Hepatocyte (in vitro differentiated cells): ENCODE results near the gene FYN. TPM values are rescaled to one million over a fixed set of nuclear protein-coding genes. Genes with fewer than 3 reads are reported as not detected.
"Not testable (repeated sequence)": the region's sequence is repeated elsewhere in the genome, so short reads cannot be mapped to it uniquely, and the experiment has no call there.

Source experiments
- DNase-seq: peaks from one replicate; pipeline ENCODE4 v3.0.0-alpha.2; 2016; ENCODE audit warnings: low spot score
- H2AFZ ChIP-seq: fragments of 200-600 bp; sonication (generic); 2 replicates; pipeline ENCODE4 v1.6.0; 2016; ENCODE audit warnings: antibody characterized with exemption, mild to moderate bottlenecking
- H3K27ac ChIP-seq: fragments of 200-600 bp; sonication (generic); 2 replicates; pipeline ENCODE4 v1.5.1; 2016; ENCODE audit warnings: mild to moderate bottlenecking
- H3K27me3 ChIP-seq: fragments of 200-600 bp; sonication (generic); 2 replicates; pipeline ENCODE4 v1.6.1; 2016
- H3K36me3 ChIP-seq: fragments of 200-600 bp; sonication (generic); replicated peaks from 2 replicates; pipeline ENCODE4 v1.5.1; 2016; ENCODE audit warnings: low read depth; ENCODE audit not compliant: insufficient read depth
- H3K4me1 ChIP-seq: fragments of 200-600 bp; sonication (generic); 2 replicates; pipeline ENCODE4 v1.5.1; 2016; ENCODE audit warnings: mild to moderate bottlenecking, moderate library complexity; ENCODE audit not compliant: insufficient read depth
- H3K4me2 ChIP-seq: fragments of 200-600 bp; sonication (generic); 2 replicates; pipeline ENCODE4 v1.6.0; 2016
- H3K4me3 ChIP-seq: fragments of 200-600 bp; sonication (generic); 2 replicates; pipeline ENCODE4 v1.5.1; 2016; ENCODE audit warnings: mild to moderate bottlenecking
- H3K79me2 ChIP-seq: fragments of 200-600 bp; sonication (generic); 2 replicates; pipeline ENCODE4 v1.6.0; 2017; ENCODE audit warnings: mild to moderate bottlenecking
- H3K9me2 ChIP-seq: fragments of 200-600 bp; sonication (generic); replicated peaks from 2 replicates; pipeline ENCODE4 v1.6.0; 2017; ENCODE audit warnings: mild to moderate bottlenecking; ENCODE audit not compliant: insufficient read depth
- H3K9me3 ChIP-seq: fragments of 200-600 bp; sonication (generic); 2 replicates; pipeline ENCODE4 v1.5.1; 2016; ENCODE audit warnings: low read depth, mild to moderate bottlenecking
- H4K20me1 ChIP-seq: fragments of 200-600 bp; sonication (generic); 2 replicates; pipeline ENCODE4 v1.6.0; 2016; ENCODE audit warnings: mild to moderate bottlenecking; ENCODE audit not compliant: insufficient read depth, poor library complexity, severe bottlenecking
- EZH2 ChIP-seq: fragments of 200-600 bp; sonication (generic); IDR thresholded peaks from 2 replicates; pipeline ENCODE4 v1.6.1; 2016; ENCODE audit warnings: antibody characterized with exemption, mild to moderate bottlenecking, borderline replicate concordance
- EZH2phosphoT487 ChIP-seq: fragments of 200-600 bp; sonication (generic); IDR thresholded peaks from one replicate; pipeline ENCODE4 v1.6.1; 2018; ENCODE audit warnings: antibody characterized with exemption, mild to moderate bottlenecking, low read depth, moderate library complexity; ENCODE audit not compliant: unreplicated experiment, severe bottlenecking
- WGBS: methylation state at CpG from one replicate; pipeline ENCODE4 v1.1.6; 2016; ENCODE audit warnings: low lambda C conversion rate; ENCODE audit errors: missing lambda C conversion rate; 5-methylcytosine and 5-hydroxymethylcytosine counted together
- polyA plus RNA-seq: library from polyadenylated mRNA; unstranded; fragments of >200 nt; fragmentation: Nextera tagmentation; extraction: Ambion mirVana; gene quantifications from 2 replicates; pipeline ENCODE4 v1.2.1, GENCODE V29; 2016
- total RNA-seq: library from RNA; depleted of rRNA; stranded (reverse); fragments of >200 nt; gene quantifications from 2 replicates; pipeline ENCODE4 v1.2.3, GENCODE V29; 2014
- TF ChIP-seq, protein P1 (sequence below): fragments of 200-600 bp; sonication (generic); IDR thresholded peaks from 2 replicates; pipeline ENCODE4 v1.5.1; 2016; ENCODE audit warnings: antibody characterized with exemption, mild to moderate bottlenecking; ENCODE audit not compliant: poor library complexity

FYN gene
- total and polyA plus RNA-seq, 2 experiments from 2014 or later: 40.0 to 70.1 TPM

GRCh38 chr6:111642463-111643158 is 230.6 kb downstream of the FYN start:
- TF ChIP-seq, protein P1, sequence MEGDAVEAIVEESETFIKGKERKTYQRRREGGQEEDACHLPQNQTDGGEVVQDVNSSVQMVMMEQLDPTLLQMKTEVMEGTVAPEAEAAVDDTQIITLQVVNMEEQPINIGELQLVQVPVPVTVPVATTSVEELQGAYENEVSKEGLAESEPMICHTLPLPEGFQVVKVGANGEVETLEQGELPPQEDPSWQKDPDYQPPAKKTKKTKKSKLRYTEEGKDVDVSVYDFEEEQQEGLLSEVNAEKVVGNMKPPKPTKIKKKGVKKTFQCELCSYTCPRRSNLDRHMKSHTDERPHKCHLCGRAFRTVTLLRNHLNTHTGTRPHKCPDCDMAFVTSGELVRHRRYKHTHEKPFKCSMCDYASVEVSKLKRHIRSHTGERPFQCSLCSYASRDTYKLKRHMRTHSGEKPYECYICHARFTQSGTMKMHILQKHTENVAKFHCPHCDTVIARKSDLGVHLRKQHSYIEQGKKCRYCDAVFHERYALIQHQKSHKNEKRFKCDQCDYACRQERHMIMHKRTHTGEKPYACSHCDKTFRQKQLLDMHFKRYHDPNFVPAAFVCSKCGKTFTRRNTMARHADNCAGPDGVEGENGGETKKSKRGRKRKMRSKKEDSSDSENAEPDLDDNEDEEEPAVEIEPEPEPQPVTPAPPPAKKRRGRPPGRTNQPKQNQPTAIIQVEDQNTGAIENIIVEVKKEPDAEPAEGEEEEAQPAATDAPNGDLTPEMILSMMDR: peak; percentile 60
- no peak for TF ChIP-seq EZH2phosphoT487
- H3K36me3 ChIP-seq: no peaks in the 10 kb centered on the region
- no peak overlapping the region for H3K27ac ChIP-seq
- H3K9me3 ChIP-seq: no peaks in the 10 kb centered on the region
- no peaks in the 10 kb centered on the region for H3K4me1 ChIP-seq
- DNase-seq: peak; percentile 74
- H3K4me2 ChIP-seq: no peak overlapping the region
- no peak overlapping the region for H3K4me3 ChIP-seq
- H4K20me1 ChIP-seq: no peaks in the 10 kb centered on the region
- WGBS: 45% methylated on average over 7 of the region's 7 CpGs
- H2AFZ ChIP-seq: no peak overlapping the region
- H3K27me3 ChIP-seq: no peaks in the 10 kb centered on the region
- no peaks in the 10 kb centered on the region for H3K79me2 ChIP-seq
- H3K9me2 ChIP-seq: no peaks in the 10 kb centered on the region

- no peaks in the 10 kb centered on the region for H3K79me2 ChIP-seq
- no peaks in the 10 kb centered on the region for H3K27me3 ChIP-seq
- no peaks in the 10 kb centered on the region for H3K9me2 ChIP-seq
- no peaks in the 10 kb centered on the region for H3K36me3 ChIP-seq
- DNase-seq: no peak
- no peaks in the 10 kb centered on the region for H4K20me1 ChIP-seq
- H2AFZ ChIP-seq: no peak overlapping the region
- no peak overlapping the region for H3K4me3 ChIP-seq
- H3K9me3 ChIP-seq: no peaks in the 10 kb centered on the region
- no peak overlapping the region for H3K4me2 ChIP-seq
- no peak overlapping the region for H3K27ac ChIP-seq
- no peaks in the 10 kb centered on the region for H3K4me1 ChIP-seq
- TF ChIP-seq EZH2phosphoT487 (no peak), EZH2 (no peak)
- TF ChIP-seq, protein P1: no peak
These were observed 234.0 kb downstream of the FYN start for GRCh38 chr6:111639266-111639665.

DNA sequence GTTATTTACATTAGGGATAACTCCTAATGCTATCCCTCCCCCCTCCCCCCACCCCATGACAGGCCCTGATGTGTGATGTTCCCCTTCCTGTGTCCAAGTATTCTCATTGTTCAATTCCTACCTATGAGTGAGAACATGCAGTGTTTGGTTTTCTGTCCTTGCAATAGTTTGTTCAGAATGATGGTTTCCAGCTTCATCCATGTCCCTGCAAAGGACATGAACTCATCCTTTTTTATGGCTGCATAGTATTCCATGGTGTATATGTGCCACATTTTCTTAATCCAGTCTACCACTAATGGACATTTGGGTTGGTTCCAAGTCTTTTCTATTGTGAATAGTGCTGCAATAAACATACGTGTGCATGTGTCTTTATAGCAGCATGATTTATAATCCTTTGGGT is 238.3 kb downstream of the FYN start:
- WGBS: 87% methylated on average over 1 of the region's 1 CpG
- H3K4me1 ChIP-seq: peaks cover 19% of the 10 kb centered on the region
- H3K27ac ChIP-seq, H3K9me2 ChIP-seq, H3K36me3 ChIP-seq, DNase-seq, H2AFZ ChIP-seq, H3K27me3 ChIP-seq, H4K20me1 ChIP-seq, H3K4me2 ChIP-seq, H3K9me3 ChIP-seq, H3K79me2 ChIP-seq, H3K4me3 ChIP-seq: not testable (repeated sequence)

- TF ChIP-seq EZH2: no peak
- TF ChIP-seq, protein P1: no peak
- TF ChIP-seq EZH2phosphoT487: no peak
- no peaks in the 10 kb centered on the region for H3K9me3 ChIP-seq
- no peaks in the 10 kb centered on the region for H3K79me2 ChIP-seq
- no peak overlapping the region for H3K4me3 ChIP-seq
- H3K4me2 ChIP-seq: no peak overlapping the region
- H3K4me1 ChIP-seq: peaks cover 19% of the 10 kb centered on the region
- H2AFZ ChIP-seq: no peak overlapping the region
- no peak for DNase-seq
- H3K9me2 ChIP-seq: no peaks in the 10 kb centered on the region
- no peaks in the 10 kb centered on the region for H3K27me3 ChIP-seq
- no peaks in the 10 kb centered on the region for H3K36me3 ChIP-seq
- H4K20me1 ChIP-seq: no peaks in the 10 kb centered on the region
- H3K27ac ChIP-seq: no peak overlapping the region
- WGBS: 97% methylated on average over 1 of the region's 1 CpG
These were observed 239.4 kb downstream of the FYN start for GRCh38 chr6:111633822-111634221.
